ENCODE data around the gene KCNK17. TPM values are rescaled to one million over a fixed set of nuclear protein-coding genes. Genes with fewer than 3 reads are reported as not detected.

KCNK17 gene
- total RNA-seq, 1 experiment from 2014 or later: not detected

DNA sequence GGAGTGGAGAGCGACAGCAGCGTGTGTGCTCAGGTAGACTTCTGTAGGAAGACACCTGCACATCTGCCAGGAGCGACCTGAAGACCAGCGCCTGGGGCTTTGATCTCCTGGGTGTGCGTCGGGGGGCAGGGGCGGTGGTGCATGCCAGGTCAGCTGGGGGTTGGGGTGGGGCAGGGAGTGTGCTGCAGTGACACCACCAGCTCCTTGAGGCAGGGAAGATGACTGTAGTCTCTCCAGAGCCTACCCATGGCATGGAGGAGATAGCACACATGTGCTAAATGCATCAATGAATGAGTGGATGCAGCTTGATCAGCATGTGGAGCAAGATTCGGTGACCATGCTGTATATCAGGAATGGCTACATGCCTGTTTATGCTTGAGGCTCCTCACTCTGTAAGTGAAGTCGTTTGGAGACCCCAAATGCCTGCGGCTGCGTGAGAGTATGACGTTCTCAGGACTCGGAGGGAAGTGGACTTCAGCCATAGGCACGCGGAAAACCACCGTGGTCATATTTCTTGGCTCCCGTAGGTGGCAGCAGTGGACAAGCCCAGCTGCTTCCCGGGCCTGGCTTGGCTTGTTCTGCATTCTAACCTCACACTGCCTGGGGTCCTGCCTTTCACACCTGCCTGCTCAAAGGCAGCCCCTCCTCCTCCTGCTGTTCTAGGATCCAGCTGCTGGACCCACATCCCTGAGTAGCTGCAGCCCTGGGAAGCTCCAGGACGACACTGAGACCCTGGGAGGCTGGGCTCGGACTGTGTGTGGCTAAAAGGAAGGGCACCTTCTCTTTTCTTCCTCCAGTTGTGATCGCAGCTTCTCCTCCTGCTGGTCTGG is 47.7 kb upstream of the KCNK17 start:
- BruUV-seq (replicated peaks): no TSS peak
- ChIA-PET RAD21 (ENCODE audit: low non-redundant PET in 1 of 2, low total read pairs in 2 of 2, uncharacterized antibody in 2 of 2, unreplicated experiment in 2 of 2) (no interaction called here), POLR2A (no interaction called here), CTCF (interaction anchor here (0.8 to 1.6 kb wide), 4 partner anchors 9 to 531 kb away, joined by 3 to 6 read pairs (median 4); no protein-coding TSS in a partner anchor)
- H3K27ac ChIP-seq (ENCODE audit: low read depth, low read length): no peak overlapping the region
- H3K4me2 ChIP-seq (ENCODE audit: low read length): peak overlapping the region; percentile 64
- TF ChIP-seq ATF3 (IDR thresholded peaks at IDR 0.05) (no peak), CTCF (IDR thresholded peaks at IDR 0.05 in 2 of 3, conservative IDR thresholded peaks at IDR 0.05 in 1 of 3; ENCODE audit: borderline replicate concordance in 1 of 3, insufficient read depth in 1 of 3, low read depth in 2 of 3, low read length in 2 of 3) (peak; percentile 39 to 80 (median 71); a peak in 5 of 6 replicates), RAD21 (IDR thresholded peaks at IDR 0.05; ENCODE audit: low read depth) (peak; percentile 79), YY1 (IDR thresholded peaks at IDR 0.05; ENCODE audit: extremely low read depth, insufficient replicate concordance, low read depth, low read length) (no peak), ZNF274 (IDR thresholded peaks at IDR 0.05; ENCODE audit: low read depth, low read length) (no peak)
- TF ChIP-seq, protein P1, sequence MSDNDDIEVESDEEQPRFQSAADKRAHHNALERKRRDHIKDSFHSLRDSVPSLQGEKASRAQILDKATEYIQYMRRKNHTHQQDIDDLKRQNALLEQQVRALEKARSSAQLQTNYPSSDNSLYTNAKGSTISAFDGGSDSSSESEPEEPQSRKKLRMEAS (IDR thresholded peaks at IDR 0.05): 0 out of 2 replicates have a peak, but pooled peaks have one; percentile 36
- DNase-seq (ENCODE audit: low read depth, low spot score) (peak; percentile 48), ATAC-seq (peak; percentile 95)
- H3K4me1 ChIP-seq (ENCODE audit: control insufficient read depth in 1 of 2, insufficient read depth in 2 of 2, low read length in 2 of 2): peaks cover 0 to 15% of the 10 kb centered on the region in 2 experiments; a peak in 2 of 4 replicates
- peak overlapping the region; percentile 82 for H2AFZ ChIP-seq (ENCODE audit: low read depth, low read length, poor library complexity, severe bottlenecking)
- no peaks in the 10 kb centered on the region for H3K79me2 ChIP-seq (ENCODE audit: insufficient read depth, low read length)
- no peaks in the 10 kb centered on the region for H3K36me3 ChIP-seq (ENCODE audit: control insufficient read depth in 1 of 2, insufficient read depth in 2 of 2, low read length in 2 of 2)
- no peaks in the 10 kb centered on the region for H3K9me3 ChIP-seq (ENCODE audit: control insufficient read depth in 1 of 2, insufficient read depth in 1 of 2, low read depth in 1 of 2, low read length in 2 of 2)
- no peaks in the 10 kb centered on the region for H3K9me2 ChIP-seq (ENCODE audit: insufficient read depth)
- no peak overlapping the region for H3K4me3 ChIP-seq (replicated peaks in 1 of 2; ENCODE audit: low read depth in 1 of 2, low read length in 2 of 2)
- intact Hi-C loops (cut with micrococcal nuclease): loop anchor here (1.0 to 5.0 kb wide), 2 partner anchors 530 to 945 kb away; no protein-coding TSS in a partner anchor
- H3K9ac ChIP-seq (ENCODE audit: low read length): no peak overlapping the region
- H3K27me3 ChIP-seq (ENCODE audit: insufficient read depth, low read length): no peaks in the 10 kb centered on the region
- no peaks in the 10 kb centered on the region for H4K20me1 ChIP-seq (ENCODE audit: insufficient read depth)
